HG02623 (cell line): ENCODE results near the gene RBM19.
A peak's percentile ranks its signal among the peaks of the same experiment; 100 is the strongest.
"Not testable (repeated sequence)": the region's sequence is repeated elsewhere in the genome, so short reads cannot be mapped to it uniquely, and the experiment has no call there.

Experiments used
- ATAC-seq: cut with Tn5 transposase; IDR thresholded peaks from one replicate; pipeline ENCODE4 v1.9.1; 2021; ENCODE audit warnings: moderate library complexity; ENCODE audit not compliant: unreplicated experiment

Gene RBM19

GRCh38 chr12:113965951-113966797, at the start of gene RBM19:
Gene RBM19, minus strand, starts transcription at chr12:113966325. Its CDS starts 98 bp downstream, at chr12:113966227.
- ATAC-seq, result peak; percentile 98

GRCh38 chr12:114015851-114016250, 49.7 kb upstream of the RBM19 start:
- ATAC-seq, result no peak

GRCh38 chr12:114013575-114014345, 47.6 kb upstream of the RBM19 start:
- no peak for ATAC-seq

- ATAC-seq, result no peak
Observed at GRCh38 chr12:114012744-114013431, 46.8 kb upstream of the RBM19 start.

GRCh38 chr12:114011711-114012110, 45.6 kb upstream of the RBM19 start:
- no peak for ATAC-seq

- ATAC-seq, result no peak
Observed at GRCh38 chr12:114006482-114007425, 40.6 kb upstream of the RBM19 start.

GRCh38 chr12:114004402-114004801, 38.3 kb upstream of the RBM19 start:
- ATAC-seq, result no peak

GRCh38 chr12:114003286-114003685, 37.2 kb upstream of the RBM19 start:
- no peak for ATAC-seq

GRCh38 chr12:114001511-114002340, 35.6 kb upstream of the RBM19 start:
- no peak for ATAC-seq

GRCh38 chr12:114000861-114001260, 34.7 kb upstream of the RBM19 start:
- ATAC-seq, result no peak

GRCh38 chr12:114000261-114000660, 34.1 kb upstream of the RBM19 start:
- ATAC-seq, result not testable (repeated sequence)

- ATAC-seq, result no peak
Observed at GRCh38 chr12:113997365-113997764, 31.2 kb upstream of the RBM19 start.

- ATAC-seq, result no peak
Observed at GRCh38 chr12:113996026-113996425, 29.9 kb upstream of the RBM19 start.

GRCh38 chr12:113994051-113994450, 27.9 kb upstream of the RBM19 start:
- no peak for ATAC-seq

GRCh38 chr12:113992751-113993150, 26.6 kb upstream of the RBM19 start:
- not testable (repeated sequence) for ATAC-seq

GRCh38 chr12:113991224-113992044, 25.3 kb upstream of the RBM19 start:
- ATAC-seq, result no peak

GRCh38 chr12:113990250-113991223, 24.4 kb upstream of the RBM19 start:
- no peak for ATAC-seq
